HL-60 (cell line): ENCODE results near the gene SLC22A13.

ENCODE experiments used
- DNase-seq, 2 experiments: peaks; one replicate each; pipeline ENCODE4 v3.0.0-alpha.2; 2010 to 2020; ENCODE audit warnings: low read depth in 1 of 2, low spot score in 1 of 2
- H3K27ac ChIP-seq: fragments of 250-450 bp; sonication (Bioruptor Pico); replicated peaks from 2 replicates; pipeline ENCODE4 v1.5.1; 2020; ENCODE audit warnings: mild to moderate bottlenecking, moderate library complexity
- H3K27me3 ChIP-seq: fragments of 250-450 bp; sonication (Bioruptor Pico); 2 replicates; pipeline ENCODE4 v1.5.1; 2021; ENCODE audit warnings: mild to moderate bottlenecking, moderate library complexity; ENCODE audit not compliant: insufficient read depth, poor library complexity, severe bottlenecking
- H3K4me3 ChIP-seq: replicated peaks from 2 replicates; pipeline ENCODE4 v1.5.1; 2011; ENCODE audit warnings: mild to moderate bottlenecking, control low read depth, low read length; ENCODE audit not compliant: insufficient read depth
- CTCF ChIP-seq: IDR thresholded peaks from one replicate; pipeline ENCODE4 v1.5.1; 2011; ENCODE audit warnings: low read length, control low read depth, inconsistent platforms; ENCODE audit not compliant: insufficient read depth
- GABPA ChIP-seq: IDR thresholded peaks from 2 replicates; pipeline ENCODE4 v1.6.1; 2012; ENCODE audit warnings: low read depth
- POLR2AphosphoS5 ChIP-seq: IDR thresholded peaks from 2 replicates; pipeline ENCODE4 v1.6.1; 2012; ENCODE audit warnings: low read depth
- REST ChIP-seq: IDR thresholded peaks from 2 replicates; pipeline ENCODE4 v1.6.1; 2012; ENCODE audit warnings: low read depth; ENCODE audit not compliant: insufficient replicate concordance
- SPI1 ChIP-seq: IDR thresholded peaks from 2 replicates; pipeline ENCODE4 v1.6.1; 2012; ENCODE audit warnings: low read depth, mild to moderate bottlenecking, borderline replicate concordance

SLC22A13 gene

GRCh38 chr3:38275658-38276057 is 10.0 kb downstream of the SLC22A13 start:
- DNase-seq: no peak
- no peaks in the 10 kb centered on the region for H3K27me3 ChIP-seq
- no peak overlapping the region for H3K27ac ChIP-seq
- no peak overlapping the region for H3K4me3 ChIP-seq
- TF ChIP-seq GABPA (no peak), POLR2AphosphoS5 (no peak), SPI1 (no peak)

- DNase-seq: no peak
- no peaks in the 10 kb centered on the region for H3K27me3 ChIP-seq
- TF ChIP-seq POLR2AphosphoS5 (no peak), GABPA (no peak), REST (no peak), SPI1 (no peak), CTCF (no peak)
- no peak overlapping the region for H3K4me3 ChIP-seq
- no peak overlapping the region for H3K27ac ChIP-seq
These were observed 10.7 kb downstream of the SLC22A13 start for GRCh38 chr3:38276081-38276916.

- Histone ChIP-seq H3K27ac (no peak overlapping the region), H3K4me3 (no peak overlapping the region), H3K27me3 (no peaks in the 10 kb centered on the region)
- DNase-seq: no peak
- no peak for TF ChIP-seq POLR2AphosphoS5
These were observed 11.5 kb downstream of the SLC22A13 start for GRCh38 chr3:38276917-38277630.

- H3K27me3 ChIP-seq: no peaks in the 10 kb centered on the region
- no peak overlapping the region for H3K4me3 ChIP-seq
- DNase-seq: no peak
- TF ChIP-seq SPI1: no peak
- TF ChIP-seq GABPA: no peak
- TF ChIP-seq CTCF: no peak
- TF ChIP-seq POLR2AphosphoS5: no peak
- no peak for TF ChIP-seq REST
- H3K27ac ChIP-seq: no peak overlapping the region
These were observed 13.2 kb downstream of the SLC22A13 start for GRCh38 chr3:38278841-38279240.
